Measurements from ENCODE around the gene RABEP1.

DNA sequence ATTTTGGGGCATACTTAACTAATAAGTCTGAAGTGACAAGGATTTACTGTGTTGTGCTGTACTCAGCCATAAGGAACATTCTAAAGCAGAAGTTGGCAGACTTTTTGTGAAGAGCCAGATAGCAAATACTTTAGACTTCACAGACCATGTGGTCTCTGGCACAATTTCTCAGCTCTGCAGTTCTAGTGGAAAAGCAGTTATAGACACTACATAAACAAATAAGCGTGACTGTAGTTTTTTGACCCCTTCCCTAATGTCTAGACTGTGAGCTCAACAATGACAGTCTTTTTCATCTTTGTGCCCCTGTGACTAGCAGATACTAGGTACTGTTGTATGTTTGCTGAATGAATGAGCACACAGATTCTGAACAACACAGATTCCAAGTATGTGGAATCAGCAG lies 142.8 kb downstream of the RABEP1 start:
- TF ChIP-seq, protein P1, sequence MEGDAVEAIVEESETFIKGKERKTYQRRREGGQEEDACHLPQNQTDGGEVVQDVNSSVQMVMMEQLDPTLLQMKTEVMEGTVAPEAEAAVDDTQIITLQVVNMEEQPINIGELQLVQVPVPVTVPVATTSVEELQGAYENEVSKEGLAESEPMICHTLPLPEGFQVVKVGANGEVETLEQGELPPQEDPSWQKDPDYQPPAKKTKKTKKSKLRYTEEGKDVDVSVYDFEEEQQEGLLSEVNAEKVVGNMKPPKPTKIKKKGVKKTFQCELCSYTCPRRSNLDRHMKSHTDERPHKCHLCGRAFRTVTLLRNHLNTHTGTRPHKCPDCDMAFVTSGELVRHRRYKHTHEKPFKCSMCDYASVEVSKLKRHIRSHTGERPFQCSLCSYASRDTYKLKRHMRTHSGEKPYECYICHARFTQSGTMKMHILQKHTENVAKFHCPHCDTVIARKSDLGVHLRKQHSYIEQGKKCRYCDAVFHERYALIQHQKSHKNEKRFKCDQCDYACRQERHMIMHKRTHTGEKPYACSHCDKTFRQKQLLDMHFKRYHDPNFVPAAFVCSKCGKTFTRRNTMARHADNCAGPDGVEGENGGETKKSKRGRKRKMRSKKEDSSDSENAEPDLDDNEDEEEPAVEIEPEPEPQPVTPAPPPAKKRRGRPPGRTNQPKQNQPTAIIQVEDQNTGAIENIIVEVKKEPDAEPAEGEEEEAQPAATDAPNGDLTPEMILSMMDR (IDR thresholded peaks at IDR 0.05) = no peak
- TF ChIP-seq POLR2A (IDR thresholded peaks at IDR 0.05) = no peak

Measured in lower leg skin (tissue), 3 donors.